Measurements from ENCODE around the gene PDE6C.

GRCh38 chr10:93614101-93614825, 1.9 kb downstream of the PDE6C start:
- TF ChIP-seq CTCF (IDR thresholded peaks at IDR 0.05) (no peak), POLR2A (IDR thresholded peaks at IDR 0.05) (no peak), EP300 (IDR thresholded peaks at IDR 0.05; ENCODE audit: low read depth) (no peak), POLR2AphosphoS5 (IDR thresholded peaks at IDR 0.05) (no peak)

All from transverse colon (tissue), 4 donors.